ENCODE data around the gene STAG3. TPM values are rescaled to one million over a fixed set of nuclear protein-coding genes. Genes with fewer than 3 reads are reported as not detected.
A peak's percentile ranks its signal among the peaks of the same experiment; 100 is the strongest.

STAG3 gene
- total RNA-seq, 6 experiments from 2014 or later: 0.81 to 5.9 (median 4.4) TPM

DNA sequence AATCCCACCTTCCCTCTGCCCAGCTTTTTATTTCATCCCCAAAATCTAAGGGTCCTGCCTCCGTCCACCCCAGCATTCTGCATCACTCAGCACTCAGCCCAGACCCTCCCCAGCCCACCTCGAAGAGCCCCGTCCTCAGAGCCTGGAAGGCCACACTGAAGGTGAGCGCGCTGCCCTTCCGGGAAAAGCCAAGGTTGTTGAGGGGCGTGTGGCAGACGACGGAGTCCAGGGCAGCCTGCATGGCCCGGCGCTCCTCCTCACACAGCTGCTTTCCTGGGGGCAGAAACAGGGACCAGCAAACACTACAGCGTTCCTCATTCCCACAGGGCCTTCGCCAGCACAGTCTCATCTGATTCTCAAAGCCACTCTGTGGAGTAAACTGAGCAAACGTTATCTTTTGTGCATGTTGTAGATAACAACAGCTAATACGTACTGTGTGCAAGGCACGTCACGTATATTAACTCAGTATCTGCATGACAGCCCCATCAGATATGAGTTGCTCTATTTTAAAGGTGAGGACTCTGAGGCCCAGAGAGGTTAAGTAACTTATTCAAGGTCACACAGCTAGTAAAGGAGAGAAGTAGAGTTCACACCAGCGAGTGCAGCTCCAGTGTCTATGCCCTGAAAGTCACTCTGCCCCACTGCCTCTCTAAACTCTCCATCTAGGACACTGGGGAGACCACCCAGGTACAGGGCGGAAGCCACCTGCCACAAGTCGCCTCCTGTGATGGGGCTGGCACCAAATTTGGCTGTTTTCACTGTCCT lies 22.0 kb upstream of the STAG3 start:
- Histone ChIP-seq H3K9me3 (no peaks in the 10 kb centered on the region), H3K4me1 (peaks cover 0 to 13% (median 0%) of the 10 kb centered on the region in 4 donors), H3K27me3 (no peaks in the 10 kb centered on the region), H3K4me3 (no peak overlapping the region), H3K27ac (no peak overlapping the region), H3K36me3 (peaks cover 0 to 18% (median 4%) of the 10 kb centered on the region in 4 donors)
- no peak for DNase-seq
- intact Hi-C loops (cut with DNase I): no loop called here
- 82% methylated on average over 15 of the region's 20 CpGs for WGBS (ENCODE audit: insufficient coverage, low coverage, low lambda C conversion rate, missing lambda C conversion rate)
- no peak for ATAC-seq
- TF ChIP-seq, protein P1, sequence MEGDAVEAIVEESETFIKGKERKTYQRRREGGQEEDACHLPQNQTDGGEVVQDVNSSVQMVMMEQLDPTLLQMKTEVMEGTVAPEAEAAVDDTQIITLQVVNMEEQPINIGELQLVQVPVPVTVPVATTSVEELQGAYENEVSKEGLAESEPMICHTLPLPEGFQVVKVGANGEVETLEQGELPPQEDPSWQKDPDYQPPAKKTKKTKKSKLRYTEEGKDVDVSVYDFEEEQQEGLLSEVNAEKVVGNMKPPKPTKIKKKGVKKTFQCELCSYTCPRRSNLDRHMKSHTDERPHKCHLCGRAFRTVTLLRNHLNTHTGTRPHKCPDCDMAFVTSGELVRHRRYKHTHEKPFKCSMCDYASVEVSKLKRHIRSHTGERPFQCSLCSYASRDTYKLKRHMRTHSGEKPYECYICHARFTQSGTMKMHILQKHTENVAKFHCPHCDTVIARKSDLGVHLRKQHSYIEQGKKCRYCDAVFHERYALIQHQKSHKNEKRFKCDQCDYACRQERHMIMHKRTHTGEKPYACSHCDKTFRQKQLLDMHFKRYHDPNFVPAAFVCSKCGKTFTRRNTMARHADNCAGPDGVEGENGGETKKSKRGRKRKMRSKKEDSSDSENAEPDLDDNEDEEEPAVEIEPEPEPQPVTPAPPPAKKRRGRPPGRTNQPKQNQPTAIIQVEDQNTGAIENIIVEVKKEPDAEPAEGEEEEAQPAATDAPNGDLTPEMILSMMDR (IDR thresholded peaks at IDR 0.05): no peak
- TF ChIP-seq POLR2A (IDR thresholded peaks at IDR 0.05): no peak

DNA sequence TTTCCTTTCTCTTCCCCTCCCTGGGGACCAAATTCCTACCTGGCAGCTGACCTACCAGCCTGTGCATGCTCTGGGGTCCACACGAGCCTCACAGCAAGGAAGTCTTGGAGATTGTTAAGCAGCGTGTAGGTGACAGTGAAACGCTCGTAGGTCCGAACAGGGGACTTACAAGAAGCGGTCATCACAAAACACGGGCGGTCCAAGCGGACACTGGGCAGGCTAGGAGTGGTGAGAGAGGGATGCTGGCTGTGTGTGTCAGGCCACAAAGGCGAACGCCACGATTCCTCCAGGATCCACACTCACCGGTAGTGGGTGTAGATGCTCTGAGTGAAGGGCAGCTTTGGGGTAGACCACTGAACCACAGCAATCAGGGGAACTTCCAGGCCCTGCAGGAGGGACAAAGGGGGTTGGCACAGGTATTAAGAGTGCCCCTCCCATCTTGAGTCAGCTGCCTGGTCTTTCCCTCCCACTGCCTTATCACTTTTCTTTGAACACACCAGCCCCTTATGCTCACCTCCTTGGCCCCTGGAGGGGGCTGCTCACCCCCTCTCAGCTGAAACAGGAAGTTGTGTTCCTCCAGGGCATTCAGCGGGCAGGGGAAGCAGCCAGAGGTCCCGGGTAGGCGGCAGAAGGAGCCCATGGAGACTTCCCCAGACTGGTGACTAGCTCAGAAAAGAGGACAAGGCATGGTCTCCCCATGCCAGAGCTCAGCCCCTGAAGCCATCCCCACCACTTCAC lies 21.2 kb upstream of the STAG3 start:
- Histone ChIP-seq H3K4me1 (peaks cover 0 to 13% (median 0%) of the 10 kb centered on the region in 4 donors), H3K9me3 (no peaks in the 10 kb centered on the region), H3K27ac (no peak overlapping the region), H3K36me3 (peaks cover 0 to 18% (median 4%) of the 10 kb centered on the region in 4 donors), H3K27me3 (no peaks in the 10 kb centered on the region), H3K4me3 (no peak overlapping the region)
- ATAC-seq (no peak), DNase-seq (no peak)
- intact Hi-C loops (cut with DNase I): no loop called here
- 83% methylated on average over 13 of the region's 16 CpGs for WGBS (ENCODE audit: insufficient coverage, low coverage, low lambda C conversion rate, missing lambda C conversion rate)
- no peak for TF ChIP-seq POLR2A (IDR thresholded peaks at IDR 0.05)
- TF ChIP-seq, protein P1 (IDR thresholded peaks at IDR 0.05): no peak

DNA sequence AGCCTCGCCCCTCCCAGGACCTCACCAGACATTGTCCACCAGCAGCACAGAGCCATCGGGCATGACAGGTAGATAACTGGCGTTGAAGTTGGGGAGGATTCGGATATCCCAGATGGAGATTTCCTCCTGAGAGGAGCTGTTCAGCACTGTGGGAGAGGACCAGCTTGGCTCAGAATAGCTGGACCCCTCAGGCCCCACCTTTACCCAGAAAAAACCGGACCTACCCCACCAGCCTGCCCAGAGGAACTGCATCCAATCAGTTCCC lies 20.7 kb upstream of the STAG3 start:
- Histone ChIP-seq H3K4me3 (peak overlapping the region in 1 of 3 donors; percentile 97), H3K36me3 (peaks cover 0 to 18% (median 4%) of the 10 kb centered on the region in 4 donors), H3K9me3 (no peaks in the 10 kb centered on the region), H3K27ac (no peak overlapping the region), H3K27me3 (no peaks in the 10 kb centered on the region), H3K4me1 (peaks cover 0 to 13% (median 0%) of the 10 kb centered on the region in 4 donors)
- ATAC-seq: no peak
- intact Hi-C loops (cut with DNase I): no loop called here
- TF ChIP-seq, protein P1 (IDR thresholded peaks at IDR 0.05): no peak
- no peak for TF ChIP-seq POLR2A (IDR thresholded peaks at IDR 0.05)
- DNase-seq: no peak
- 57% methylated on average over 1 of the region's 5 CpGs for WGBS (ENCODE audit: insufficient coverage, low coverage, low lambda C conversion rate, missing lambda C conversion rate)

DNA sequence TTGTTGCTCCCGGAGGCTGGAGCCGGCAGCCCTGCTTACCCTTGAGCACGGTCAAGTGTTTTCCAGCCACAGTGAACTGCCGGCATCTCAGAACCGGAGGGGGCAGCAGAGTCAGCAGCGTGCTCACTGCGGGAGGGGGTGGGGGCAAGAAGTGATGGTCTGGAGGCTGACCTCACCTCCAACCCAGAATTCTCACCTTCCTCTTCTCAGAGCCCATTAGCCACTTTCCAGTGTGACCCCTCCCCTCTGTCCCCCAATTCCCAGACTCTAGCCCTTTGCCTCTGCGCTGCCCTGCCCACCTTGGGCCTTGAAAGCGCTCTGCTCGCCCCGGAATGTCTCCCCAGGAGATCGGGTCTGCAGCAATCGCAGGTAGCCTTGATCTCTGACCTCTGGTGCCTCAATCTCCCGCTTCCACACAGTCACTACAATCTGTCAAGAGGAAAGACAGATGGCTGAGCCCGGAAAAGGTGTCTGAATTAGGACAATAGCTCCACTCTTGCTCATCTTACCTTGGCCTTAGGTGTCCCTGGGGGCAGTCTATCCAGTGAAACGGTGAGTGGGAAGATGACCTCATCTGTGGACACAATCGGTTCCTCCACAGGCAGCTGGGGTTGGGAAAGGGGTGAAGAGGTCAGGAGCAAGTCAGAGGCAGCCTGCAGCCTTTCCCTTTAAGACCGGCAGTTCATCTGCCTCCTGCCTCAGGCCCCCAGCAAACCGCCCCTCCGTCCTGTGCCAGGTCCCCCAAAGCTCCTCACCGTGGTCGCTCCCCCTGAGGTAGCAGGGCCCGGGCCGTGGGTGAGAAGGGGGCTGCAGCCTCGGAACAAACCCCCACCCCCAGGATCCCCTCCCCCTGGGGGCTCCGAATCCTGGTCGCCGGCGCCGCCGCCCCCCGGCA lies 20.1 kb upstream of the STAG3 start:
- WGBS (ENCODE audit: insufficient coverage, low coverage, low lambda C conversion rate, missing lambda C conversion rate): 30% methylated on average over 13 of the region's 32 CpGs
- Histone ChIP-seq H3K4me3 (peak overlapping the region; percentile 96 to 97 (median 97)), H3K36me3 (peaks cover 0 to 18% (median 4%) of the 10 kb centered on the region in 4 donors), H3K9me3 (no peaks in the 10 kb centered on the region), H3K27me3 (no peaks in the 10 kb centered on the region), H3K4me1 (peaks cover 0 to 13% (median 0%) of the 10 kb centered on the region in 4 donors), H3K27ac (peak overlapping the region; percentile 60 to 78 (median 70))
- intact Hi-C loops (cut with DNase I): no loop called here
- peak; percentile 59 to 88 (median 68) for ATAC-seq
- DNase-seq: peak in 2 of 3 donors; percentile 67 to 70
- TF ChIP-seq, protein P1 (IDR thresholded peaks at IDR 0.05): no peak
- no peak for TF ChIP-seq POLR2A (IDR thresholded peaks at IDR 0.05)
